NCI-H69 (cell line): ENCODE measurements around the gene PAQR7.

ENCODE experiments used
- DNase-seq: peaks from one replicate; lab custom pipeline; 2025; lab: John Stamatoyannopoulos, UW

Gene PAQR7

GRCh38 chr1:25902462-25902861 lies 27.0 kb upstream of the PAQR7 start:
- DNase-seq, result no peak

- no peak for DNase-seq
Measured at GRCh38 chr1:25900219-25900618, 24.7 kb upstream of the PAQR7 start.

GRCh38 chr1:25899792-25900191 lies 24.3 kb upstream of the PAQR7 start:
- DNase-seq, result no peak

- no peak for DNase-seq
Measured at GRCh38 chr1:25898223-25899015, 22.9 kb upstream of the PAQR7 start.

GRCh38 chr1:25897754-25898153 lies 22.2 kb upstream of the PAQR7 start:
- no peak for DNase-seq

- peak; percentile 33 for DNase-seq
Measured at GRCh38 chr1:25896266-25896665, 20.8 kb upstream of the PAQR7 start.

GRCh38 chr1:25895365-25895990 lies 20.0 kb upstream of the PAQR7 start:
- peak; percentile 77 for DNase-seq

GRCh38 chr1:25893116-25893515 lies 17.6 kb upstream of the PAQR7 start:
- no peak for DNase-seq

- no peak for DNase-seq
Measured at GRCh38 chr1:25891606-25892005, 16.1 kb upstream of the PAQR7 start.

GRCh38 chr1:25890239-25891034 lies 14.9 kb upstream of the PAQR7 start:
- no peak for DNase-seq

GRCh38 chr1:25889470-25889869 lies 14.0 kb upstream of the PAQR7 start:
- no peak for DNase-seq

- DNase-seq, result no peak
Measured at GRCh38 chr1:25888426-25888987, 13.0 kb upstream of the PAQR7 start.

GRCh38 chr1:25885602-25886001 lies 10.1 kb upstream of the PAQR7 start:
- no peak for DNase-seq

- DNase-seq, result no peak
Measured at GRCh38 chr1:25881266-25881665, 5.8 kb upstream of the PAQR7 start.

GRCh38 chr1:25880518-25880917 lies 5.0 kb upstream of the PAQR7 start:
- no peak for DNase-seq

- no peak for DNase-seq
Measured at GRCh38 chr1:25879675-25880074, 4.2 kb upstream of the PAQR7 start.

- DNase-seq, result no peak
Measured at GRCh38 chr1:25878690-25879089, 3.2 kb upstream of the PAQR7 start.

GRCh38 chr1:25877155-25877554 lies 1.6 kb upstream of the PAQR7 start:
- no peak for DNase-seq

GRCh38 chr1:25876693-25877077 lies 1.2 kb upstream of the PAQR7 start:
- no peak for DNase-seq

- DNase-seq, result no peak
Measured at GRCh38 chr1:25875856-25876692, 566 bp upstream of the PAQR7 start.

- DNase-seq, result no peak
Measured at GRCh38 chr1:25874635-25875153, 814 bp downstream of the PAQR7 start.
